Hepatocyte (in vitro differentiated cells): ENCODE results near the gene SMARCD3.

Source experiments
- EZH2 ChIP-seq: fragments of 200-600 bp; sonication (generic); IDR thresholded peaks from 2 replicates; pipeline ENCODE4 v1.6.1; 2016; ENCODE audit warnings: antibody characterized with exemption, mild to moderate bottlenecking, borderline replicate concordance
- EZH2phosphoT487 ChIP-seq: fragments of 200-600 bp; sonication (generic); IDR thresholded peaks from one replicate; pipeline ENCODE4 v1.6.1; 2018; ENCODE audit warnings: antibody characterized with exemption, mild to moderate bottlenecking, low read depth, moderate library complexity; ENCODE audit not compliant: unreplicated experiment, severe bottlenecking
- TF ChIP-seq, protein P1 (sequence below): fragments of 200-600 bp; sonication (generic); IDR thresholded peaks from 2 replicates; pipeline ENCODE4 v1.5.1; 2016; ENCODE audit warnings: antibody characterized with exemption, mild to moderate bottlenecking; ENCODE audit not compliant: poor library complexity

DNA sequence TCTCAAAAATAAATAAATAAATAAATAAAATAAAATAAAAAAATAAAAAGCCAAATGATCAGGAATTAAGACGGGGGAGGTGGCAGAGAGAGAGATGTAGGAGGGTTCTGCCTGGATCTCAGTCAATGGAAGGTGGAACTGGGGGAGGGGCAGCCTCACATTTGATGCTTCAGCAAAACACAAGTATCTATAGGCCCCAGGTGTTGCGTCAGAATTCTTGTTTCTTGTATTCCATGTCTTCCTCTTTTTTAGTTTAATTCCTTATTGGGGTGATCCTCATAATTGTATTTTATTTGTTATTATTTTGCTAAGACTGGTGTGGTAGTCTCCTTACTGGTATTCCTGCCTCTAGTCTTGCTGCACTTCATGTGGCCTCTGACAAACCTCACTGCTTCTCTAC, 41.4 kb upstream of the SMARCD3 start:
- TF ChIP-seq, protein P1, sequence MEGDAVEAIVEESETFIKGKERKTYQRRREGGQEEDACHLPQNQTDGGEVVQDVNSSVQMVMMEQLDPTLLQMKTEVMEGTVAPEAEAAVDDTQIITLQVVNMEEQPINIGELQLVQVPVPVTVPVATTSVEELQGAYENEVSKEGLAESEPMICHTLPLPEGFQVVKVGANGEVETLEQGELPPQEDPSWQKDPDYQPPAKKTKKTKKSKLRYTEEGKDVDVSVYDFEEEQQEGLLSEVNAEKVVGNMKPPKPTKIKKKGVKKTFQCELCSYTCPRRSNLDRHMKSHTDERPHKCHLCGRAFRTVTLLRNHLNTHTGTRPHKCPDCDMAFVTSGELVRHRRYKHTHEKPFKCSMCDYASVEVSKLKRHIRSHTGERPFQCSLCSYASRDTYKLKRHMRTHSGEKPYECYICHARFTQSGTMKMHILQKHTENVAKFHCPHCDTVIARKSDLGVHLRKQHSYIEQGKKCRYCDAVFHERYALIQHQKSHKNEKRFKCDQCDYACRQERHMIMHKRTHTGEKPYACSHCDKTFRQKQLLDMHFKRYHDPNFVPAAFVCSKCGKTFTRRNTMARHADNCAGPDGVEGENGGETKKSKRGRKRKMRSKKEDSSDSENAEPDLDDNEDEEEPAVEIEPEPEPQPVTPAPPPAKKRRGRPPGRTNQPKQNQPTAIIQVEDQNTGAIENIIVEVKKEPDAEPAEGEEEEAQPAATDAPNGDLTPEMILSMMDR = no peak
- TF ChIP-seq EZH2 = no peak
- no peak for TF ChIP-seq EZH2phosphoT487
